Stimulated activated naive CD4-positive, alpha-beta T cell (primary cell): Measurements from ENCODE around the gene TPSD1.
"Not testable (repeated sequence)": the region's sequence is repeated elsewhere in the genome, so short reads cannot be mapped to it uniquely, and the experiment has no call there.

ENCODE experiments used
- DNase-seq, 6 experiments: peaks; one replicate each; lab custom pipeline; 2025; lab: John Stamatoyannopoulos, UW

TPSD1 gene

DNA sequence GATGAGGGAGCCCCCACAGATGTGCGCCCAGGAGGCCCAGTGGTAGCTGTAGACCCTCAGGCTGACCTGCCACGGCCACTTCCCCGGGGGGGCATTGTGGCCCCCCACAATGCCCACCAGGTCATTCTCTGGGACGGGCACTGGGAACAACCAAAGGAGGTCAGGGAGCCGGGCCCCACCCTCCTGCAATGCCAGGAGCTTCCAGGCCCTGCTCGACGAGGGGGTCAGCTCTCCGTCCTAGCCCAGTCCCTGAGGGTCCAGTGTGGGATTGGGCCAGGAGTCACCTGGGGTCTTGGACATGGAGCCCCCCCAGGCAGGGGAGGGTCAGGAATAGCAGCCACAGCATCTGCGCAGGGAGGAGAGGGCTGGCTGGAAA is 7.0 kb downstream of the TPSD1 start:
- DNase-seq, result no peak

DNA sequence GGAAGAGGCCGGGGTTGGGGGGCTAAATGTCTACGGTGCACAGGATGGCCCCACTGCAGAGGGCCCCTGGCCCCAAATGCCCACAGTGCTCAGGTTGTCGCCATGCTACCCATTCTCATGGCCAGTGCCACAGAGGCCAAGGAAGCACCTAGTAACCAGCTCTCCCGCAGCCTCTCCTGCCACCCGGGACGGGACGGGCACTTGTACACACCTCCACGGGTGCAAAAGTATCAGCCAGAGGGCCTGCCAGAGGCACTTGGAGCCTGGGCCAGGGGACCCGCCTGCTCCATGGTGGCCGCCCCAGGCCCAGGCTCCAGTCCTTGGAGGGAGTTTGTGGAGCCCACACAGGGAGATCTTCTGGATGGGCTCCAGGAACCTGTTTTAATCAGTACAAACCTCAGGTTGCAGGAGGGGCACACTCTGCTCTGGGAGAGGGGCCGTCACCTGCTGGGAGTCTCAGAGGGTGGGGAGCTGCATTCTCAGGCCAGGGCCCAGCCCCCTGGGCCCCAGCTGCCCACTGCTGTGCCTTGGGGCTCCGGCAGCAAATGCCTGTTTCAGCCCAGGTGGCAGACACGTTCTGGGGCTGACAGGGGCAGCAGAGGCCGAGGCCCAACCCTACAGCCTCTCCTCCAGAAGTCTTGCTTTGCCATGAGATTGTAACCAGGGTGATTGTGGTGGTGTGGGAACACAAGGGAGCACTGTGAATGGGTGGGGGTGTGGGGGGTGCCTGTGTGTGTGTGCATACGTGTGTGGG is 7.9 kb downstream of the TPSD1 start:
- no peak for DNase-seq

DNA sequence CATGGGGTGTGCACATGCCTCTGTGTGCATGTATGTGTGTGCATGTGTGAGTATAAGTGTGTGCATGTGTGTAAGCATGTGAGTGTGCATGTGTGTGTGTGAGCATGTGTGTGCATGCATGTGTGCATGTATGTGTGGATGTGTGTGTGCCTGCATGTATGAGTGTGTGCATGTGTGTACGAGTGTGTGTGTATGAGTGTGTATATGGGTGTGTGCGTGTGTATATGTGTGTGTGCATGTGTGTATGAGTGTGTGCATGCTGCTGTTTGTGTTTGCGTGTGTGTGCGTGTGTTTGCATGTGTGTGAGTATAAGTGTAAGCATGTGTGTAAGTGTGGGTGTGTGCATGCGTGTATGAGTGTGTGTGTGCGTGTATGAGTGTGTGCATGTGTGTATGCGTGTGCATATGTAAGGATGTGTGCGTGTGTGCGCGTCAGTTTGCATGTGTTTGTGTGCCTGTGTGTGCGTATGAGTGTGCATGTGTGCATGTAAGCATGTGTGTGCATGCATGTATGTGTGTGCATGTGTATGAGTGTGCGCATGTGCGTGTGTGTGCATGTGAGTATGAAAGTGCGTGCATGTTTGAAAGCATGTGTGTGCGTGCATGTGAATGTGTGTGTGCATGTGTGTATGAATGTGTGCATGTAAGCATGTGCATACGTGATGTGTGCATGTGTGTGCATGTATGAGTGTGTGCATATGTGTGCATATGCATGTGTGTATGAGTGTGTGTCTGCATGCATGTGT is 8.6 kb downstream of the TPSD1 start:
- DNase-seq, result no peak

DNA sequence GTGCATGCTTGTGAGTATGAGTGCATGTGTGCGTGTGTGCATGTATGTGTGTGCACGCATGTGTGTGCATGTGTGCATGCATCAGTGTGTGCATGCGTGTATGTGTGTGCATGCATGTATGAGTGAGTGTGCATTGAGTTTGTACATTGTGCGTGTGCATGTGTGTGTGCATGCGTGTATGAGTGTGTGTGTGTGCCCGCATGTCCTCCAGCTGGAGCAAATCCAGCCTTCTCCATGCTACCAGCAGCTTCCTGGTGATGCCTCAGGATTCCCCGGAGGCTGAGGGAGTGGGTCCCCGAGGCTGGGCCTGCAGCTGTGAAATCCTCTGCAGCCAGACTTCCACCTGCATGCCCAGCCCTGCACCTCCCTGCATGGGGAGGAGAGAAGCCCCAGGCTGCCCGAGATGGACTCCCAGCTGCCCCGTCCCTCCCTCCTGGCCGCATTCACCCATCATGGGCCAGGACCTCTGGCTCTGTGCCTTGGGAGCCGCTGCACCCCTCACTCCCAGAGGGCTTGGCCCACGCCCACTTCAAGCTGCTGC is 9.3 kb downstream of the TPSD1 start:
- DNase-seq, result no peak

DNA sequence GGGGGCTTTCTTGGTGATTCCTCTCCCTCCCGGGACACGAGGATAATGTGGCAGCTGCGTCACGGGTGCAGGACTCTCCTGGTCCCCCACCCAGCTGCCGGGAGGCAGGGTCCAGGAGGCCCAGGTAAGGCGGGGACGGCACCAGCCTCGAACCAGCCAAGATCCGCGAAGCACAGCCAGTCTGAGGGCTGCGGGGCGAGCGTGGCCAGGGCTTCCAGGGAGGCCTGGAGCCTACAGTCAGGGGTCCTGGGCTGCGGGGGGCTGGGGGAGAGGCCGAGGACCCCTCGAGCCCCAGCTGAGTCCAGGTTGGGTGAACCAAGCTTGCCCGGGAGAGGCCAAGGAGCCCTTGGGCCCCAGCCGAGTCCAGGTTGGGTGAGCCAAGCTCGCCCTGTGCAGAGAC is 10.0 kb downstream of the TPSD1 start:
- DNase-seq, result no peak

DNA sequence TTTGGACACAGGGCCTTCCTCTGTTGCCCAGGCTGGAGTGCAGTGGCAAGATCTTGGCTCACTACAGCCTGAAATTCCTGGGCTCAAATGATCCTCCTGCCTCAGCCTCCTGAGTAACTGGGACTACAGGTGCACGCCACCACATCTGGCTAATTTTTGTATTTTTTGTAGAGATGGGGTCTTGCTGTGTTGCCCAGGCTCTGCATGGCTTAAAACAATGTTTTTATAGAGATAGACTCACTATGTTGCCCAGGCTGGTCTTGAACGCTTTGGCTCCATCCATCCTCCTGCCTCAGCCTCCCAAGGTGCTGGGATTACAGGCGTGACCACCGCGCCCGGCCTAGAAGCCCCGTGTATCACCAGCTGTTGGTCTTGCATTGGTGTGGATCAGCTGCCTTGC is 13.5 kb downstream of the TPSD1 start:
- not testable (repeated sequence) for DNase-seq

DNA sequence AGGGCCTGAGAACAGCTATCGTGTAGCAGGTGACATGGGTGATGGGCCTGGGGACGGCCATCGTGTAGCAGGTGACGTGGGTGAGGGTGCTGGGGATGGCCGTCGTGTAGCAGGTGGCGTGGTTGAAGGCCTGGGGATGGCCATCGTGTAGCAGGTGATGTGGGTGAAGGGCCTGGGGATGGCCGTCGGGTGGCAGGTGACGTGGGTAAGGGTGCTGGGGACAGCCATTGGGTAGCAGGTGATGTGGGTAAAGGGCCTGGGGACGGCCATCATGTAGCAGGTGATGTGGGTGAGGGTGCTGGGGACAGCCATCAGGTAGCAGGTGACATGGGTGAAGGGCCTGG is 15.5 kb downstream of the TPSD1 start:
- DNase-seq, result no peak

DNA sequence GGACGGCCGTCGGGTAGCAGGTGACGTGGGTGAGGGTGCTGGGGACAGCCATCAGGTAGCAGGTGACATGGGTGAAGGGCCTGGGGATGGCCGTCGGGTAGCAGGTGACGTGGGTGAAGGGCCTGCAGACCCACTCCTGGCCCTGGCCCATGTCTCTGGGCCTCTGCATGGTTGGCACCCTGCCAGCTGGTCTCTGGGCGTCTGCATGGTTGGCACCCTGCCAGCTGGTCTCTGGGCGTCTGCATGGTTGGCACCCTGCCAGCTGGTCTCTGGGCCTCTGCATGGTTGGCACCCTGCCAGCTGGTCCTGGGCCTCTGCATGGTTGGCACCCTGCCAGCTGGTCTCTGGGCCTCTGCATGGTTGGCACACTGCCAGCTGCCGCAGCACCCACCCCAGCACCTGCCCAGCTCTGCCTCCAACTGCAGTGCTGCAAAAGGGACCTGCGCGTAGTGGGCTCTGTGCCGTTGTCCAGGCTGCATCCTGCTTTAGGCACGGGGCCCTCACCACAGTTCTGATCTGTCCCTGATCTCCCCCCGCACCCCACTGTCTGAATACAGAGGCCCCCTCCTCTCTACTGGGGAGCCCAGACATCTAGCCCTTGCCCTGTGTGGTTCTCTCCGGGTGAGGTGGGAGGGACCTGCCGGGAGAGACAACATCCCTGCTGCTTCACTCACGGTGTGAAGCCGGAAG is 16.0 kb downstream of the TPSD1 start:
- DNase-seq, result not testable (repeated sequence)

DNA sequence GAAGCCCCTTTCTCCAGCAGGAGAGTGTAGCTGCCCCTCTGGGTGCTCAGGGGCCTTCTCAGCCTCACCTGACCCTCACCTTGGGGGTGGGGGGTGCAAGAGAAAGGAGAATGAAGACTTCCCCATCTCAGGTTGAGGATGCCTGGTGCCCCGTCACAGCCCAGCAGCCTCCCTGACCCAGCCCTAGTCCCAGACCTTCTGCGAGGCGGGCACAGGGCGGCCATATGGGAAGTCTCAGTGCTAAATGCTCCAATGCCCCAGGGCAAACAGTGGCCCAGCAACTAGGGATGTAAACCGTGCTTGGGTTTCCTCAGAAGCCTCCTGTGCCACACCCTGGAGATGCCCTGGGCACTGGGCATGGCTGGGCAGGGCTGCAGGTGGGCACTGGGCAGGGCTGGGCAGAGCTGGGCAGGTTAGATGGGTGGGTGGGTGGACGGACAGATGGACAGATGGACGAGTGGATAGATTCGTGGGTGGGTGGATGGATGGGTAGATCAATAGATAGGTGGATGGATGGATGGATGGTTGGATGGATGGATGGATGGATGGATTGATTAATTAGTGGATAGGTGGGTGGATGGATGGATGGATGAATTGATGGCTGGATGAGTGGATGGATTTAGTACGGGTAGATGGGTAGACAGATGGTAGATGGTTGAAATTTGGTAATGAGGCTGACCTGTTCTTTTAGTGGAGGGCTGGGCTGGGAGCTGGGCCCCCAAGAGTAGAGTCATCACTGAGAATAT is 16.8 kb downstream of the TPSD1 start:
- DNase-seq, result no peak

DNA sequence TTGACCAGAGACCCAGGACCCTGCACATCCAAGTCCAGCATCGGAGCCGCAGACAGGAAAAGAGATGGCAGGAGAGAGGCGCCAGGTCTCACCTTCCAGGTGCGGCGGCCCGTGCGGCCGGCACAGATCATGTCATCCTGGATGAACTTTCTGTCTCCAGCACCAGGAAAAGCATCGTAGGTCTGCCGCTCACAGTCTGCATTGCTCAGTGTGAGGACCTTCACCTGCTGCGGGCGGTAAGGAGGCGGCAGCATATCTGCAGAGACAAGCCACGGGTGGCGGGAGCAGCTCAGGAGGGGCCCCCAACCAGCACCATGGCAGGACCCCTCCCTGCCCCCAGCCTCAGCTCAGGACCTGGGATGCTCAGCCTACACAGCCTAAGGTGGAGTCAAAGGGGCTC is 17.9 kb downstream of the TPSD1 start:
- no peak for DNase-seq

DNA sequence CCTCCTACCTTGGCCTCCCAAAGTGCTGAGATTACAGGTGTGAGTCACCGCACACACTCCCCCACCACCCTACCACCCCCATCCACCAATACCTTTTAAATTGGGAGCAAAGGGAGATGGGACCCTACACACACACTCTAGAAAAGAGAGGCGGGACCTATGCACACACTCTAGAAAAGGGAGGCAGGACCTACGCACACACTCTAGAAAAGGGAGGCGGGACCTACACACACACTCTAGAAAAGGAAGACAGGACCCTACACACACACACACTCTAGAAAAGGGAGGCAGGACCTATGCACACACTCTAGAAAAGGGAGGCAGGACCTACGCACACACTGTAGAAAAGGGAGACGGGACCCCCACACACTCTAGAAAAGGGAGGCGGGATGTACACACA is 18.9 kb downstream of the TPSD1 start:
- DNase-seq, result no peak

DNA sequence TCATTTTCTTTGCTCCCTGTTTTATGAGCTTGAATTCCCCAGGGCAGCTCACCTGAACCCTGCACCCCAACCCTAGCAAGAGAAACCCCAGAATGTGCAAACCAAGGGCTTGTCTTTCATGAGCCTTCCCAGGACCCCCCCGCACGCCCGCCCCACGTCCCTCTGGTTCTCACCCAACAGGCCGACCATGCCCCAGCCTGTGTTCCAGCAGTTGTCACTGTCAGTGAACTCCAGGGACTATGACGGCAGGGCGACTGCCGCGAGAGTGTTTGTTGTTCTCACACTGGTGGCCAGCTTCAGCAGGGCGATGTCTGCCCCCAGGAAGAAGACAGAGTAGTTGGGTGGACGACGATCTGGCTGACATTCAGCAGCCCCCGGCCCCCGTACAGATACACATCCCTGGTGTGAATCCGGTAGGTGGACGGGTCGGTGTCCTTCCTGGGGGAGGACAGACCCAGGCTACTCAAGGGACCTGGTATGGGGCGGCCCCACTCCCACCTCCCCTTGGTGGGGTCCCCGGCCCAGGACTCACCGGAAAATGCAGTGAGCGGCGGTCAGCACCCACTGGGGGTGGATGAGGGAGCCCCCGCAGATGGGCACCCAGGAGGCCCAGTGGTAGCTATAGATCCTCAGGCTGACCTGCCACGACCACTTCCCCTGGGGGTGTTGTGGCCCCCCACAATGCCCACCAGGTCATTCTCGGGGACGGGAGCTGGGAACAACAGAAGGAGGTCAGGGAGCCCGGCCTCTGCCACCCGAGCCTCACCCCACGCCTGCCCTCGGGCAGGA is 20.1 kb downstream of the TPSD1 start:
- no peak for DNase-seq

DNA sequence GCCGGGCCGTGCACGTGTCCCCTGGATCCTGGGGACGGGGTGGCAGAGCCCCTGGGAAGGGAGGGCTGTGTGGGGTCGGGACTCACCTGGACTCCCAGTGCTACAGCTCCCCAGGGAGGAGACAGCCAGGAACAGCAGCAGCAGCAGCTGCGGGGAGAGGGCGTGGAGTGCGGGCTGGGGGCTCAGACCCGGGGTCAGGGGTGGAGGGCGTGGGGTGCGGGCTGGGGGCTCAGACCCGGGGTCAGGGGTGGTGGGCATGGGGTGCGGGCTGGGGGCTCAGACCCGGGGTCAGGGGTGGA is 20.7 kb downstream of the TPSD1 start:
- no peak for DNase-seq

DNA sequence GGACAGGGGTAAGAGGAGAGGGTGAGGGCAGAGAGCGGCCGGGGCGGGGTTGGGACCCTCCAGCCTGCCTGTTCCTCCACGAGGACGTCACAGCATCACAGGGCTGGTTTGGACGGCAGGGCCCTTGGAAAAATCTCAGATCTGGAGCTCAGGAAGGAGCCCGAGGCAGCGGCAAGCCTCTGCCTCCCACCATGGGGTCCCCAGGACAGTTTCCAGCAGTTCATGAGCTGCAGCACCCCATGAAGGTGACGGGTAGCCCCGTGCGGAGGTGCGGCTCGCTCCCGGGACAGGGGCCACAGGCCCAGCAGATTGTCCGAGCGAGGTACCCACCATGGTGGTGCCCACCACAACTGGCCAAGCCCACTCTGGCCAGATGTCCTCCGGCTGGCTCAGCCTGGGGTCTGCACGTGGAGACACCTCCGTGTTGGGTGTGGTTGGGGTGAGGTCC is 21.3 kb downstream of the TPSD1 start:
- no peak for DNase-seq

DNA sequence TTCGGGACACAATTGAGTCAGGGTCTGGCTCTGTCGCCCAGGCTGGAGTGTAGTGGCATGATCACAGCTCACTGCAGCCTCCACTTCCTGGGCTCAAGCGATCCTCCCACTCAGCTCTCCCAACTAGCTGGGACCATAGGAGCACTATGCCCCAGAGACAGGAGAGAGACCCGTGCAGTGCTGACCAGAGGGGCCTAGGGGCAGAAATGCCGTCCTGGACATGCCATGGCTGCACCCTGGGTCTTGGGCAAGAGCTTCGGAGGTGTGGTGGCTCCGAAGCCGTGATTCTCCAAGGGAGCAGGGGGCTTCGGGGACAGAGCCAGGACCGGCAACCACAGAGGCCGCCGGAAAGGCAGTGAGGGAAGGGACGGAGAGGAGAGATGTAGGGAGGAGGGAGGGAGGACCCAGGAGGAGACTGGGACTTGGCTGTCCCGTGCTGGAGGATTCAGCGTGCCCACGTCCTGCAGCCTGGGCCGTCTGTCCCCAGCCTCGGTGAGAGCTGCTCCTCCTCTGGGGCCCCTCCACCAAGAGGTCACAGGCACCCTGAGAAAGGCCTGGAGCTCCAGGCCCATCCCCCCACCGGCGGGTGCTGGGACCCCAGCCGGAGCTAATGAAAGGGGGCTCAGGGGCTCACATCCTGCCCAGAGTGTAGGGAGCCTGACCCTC is 21.9 kb downstream of the TPSD1 start:
- no peak for DNase-seq

DNA sequence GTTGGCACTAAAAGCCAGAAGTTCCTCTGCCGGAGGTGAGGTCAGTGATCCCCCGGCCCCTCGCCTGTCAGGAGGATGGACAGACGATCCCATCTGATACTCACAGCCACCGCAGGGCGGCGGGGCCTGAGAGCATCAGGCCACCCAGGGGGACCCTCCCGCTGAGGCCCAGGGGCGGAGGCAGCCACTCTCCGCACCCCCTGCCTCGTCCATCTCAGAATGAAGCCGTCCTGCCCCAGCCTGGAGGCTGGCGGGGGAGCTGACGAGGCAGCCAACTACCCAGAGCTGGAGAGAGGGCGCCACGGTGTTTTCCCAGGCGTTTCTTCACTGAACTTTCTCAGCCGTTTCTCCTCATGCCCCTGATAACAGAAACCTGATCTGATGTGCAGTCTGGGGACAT is 22.6 kb downstream of the TPSD1 start:
- no peak for DNase-seq

DNA sequence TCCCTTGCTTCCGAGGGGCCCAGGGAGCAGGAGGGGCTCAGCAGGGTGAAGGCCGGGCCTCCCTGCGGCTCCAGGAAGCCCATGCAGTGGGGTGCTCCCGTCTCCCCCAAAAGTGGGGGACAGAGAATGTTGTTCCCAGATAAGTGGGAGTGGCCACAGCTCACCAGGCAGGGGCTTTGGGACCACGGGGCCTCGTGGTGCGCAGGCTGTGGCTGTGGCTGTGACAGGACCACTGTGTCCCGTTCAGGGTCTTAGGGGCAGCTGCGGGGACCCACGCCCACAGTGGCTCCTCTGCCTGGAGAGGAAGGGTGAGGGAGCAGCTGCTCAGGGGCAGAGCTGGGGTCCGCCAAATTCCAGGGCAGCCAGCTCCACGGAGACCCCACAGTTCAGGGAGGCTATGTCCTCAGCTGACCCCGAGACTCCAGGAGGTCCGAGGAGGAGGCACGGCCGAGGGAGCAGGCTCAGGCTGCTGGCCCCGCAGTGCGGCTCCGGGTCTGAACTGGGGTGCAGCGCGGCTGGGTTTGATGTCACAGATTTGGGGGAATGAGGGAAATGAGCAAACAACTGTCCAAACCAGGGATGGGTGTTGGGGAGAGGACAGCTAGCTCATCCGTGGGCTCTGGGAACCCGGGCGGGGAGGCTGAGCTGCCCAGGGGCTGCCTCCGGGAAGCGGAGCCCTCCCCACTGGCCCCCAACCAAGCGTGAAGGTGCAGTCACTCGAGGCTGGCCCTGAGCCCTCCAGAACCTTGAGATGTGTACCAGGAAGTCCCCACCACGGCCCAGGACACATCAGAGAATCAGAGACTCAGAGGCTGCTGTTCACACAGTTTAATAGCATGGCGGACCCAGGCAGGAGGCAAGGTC is 23.4 kb downstream of the TPSD1 start:
- DNase-seq, result no peak

DNA sequence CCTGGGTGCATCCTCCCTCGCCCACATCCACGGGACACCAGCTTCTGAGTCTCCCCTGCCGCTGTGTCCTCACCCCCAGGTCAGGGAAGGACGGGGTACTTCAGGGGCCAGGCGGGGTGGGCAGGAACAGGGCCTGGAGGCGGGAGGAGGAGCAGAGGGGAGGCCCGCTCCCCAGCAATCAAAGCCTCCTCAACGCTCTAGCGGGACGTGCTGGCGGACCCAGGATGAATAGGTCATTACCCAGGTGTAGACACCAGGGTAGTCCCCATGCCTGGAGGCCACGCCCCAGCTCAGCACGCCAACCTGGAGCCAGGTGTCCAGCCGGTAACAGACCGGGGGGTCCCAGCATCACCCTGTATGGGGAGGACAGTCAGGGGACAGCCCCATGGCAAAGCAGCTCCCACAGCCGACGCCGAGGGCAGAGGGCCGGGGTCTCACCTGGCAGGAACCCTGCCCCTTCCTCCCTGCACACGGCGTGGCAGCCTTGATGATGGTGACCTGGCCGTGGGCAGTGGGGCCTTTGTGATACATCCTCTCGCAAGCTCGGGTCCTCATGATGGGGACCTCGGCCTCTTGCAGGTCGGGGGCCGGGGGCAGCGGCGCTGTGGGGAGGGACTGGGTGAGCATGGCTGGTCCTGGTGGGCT is 24.2 kb downstream of the TPSD1 start:
- no peak for DNase-seq

DNA sequence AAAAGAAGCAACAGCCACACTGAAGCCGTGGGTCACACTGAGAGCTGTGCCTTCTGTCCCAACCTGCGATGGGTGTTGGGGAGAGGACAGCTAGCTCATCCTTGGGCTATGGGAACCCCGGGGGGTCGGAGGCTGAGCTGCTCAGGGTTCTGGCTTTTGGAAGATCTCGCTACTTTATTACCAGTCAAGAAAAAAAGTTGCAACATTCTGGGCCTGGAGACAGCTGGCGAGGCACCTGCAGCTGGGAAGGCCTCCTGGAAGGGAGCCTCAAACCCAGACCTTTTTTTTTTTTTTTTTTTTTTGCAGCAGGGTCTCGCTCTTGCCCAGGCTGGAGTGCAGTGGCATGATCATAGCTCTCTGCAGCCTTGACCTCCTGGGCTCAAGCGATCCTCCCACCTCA is 24.9 kb downstream of the TPSD1 start:
- no peak for DNase-seq

DNA sequence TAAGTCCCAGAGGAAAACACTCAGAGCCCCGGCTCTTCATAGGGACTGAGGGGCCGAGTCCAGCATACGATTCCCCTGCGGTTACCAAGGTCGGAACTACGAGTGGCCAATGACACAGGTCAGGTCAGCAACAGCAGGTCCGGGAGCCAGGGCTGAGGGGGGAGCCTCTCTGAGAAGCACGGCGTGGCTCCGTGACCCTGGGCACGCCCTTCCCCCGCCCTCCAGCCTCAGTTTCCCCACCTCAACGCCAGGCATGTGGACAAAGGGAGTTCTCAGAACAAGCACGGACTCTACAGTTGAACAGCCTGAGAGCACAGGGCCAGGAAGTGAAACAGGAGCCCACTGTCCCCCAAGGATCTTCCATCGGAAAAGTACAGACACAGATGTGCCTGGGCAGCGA is 25.6 kb downstream of the TPSD1 start:
- no peak for DNase-seq
